ENCODE data around the gene PDE11A.

DNA sequence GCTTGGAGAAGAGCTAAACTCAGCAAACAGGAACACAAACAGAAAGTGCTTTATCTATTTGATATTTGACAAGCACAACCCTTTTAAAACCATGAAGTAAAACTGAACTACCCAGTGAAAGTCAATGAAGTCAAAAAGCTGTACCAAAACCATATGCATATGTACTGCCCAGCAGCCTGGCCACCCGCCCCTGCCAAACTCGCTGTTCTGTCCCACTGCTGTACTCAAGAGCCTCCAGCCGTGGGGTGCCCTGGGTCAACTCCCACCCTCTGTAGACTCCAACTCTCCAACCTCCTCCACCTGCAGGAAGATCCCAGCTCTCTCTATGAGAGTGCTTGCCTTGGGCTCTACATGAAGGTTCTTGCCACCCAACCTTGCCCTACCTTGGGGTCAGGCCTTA, 411.8 kb downstream of the PDE11A start:
- TF ChIP-seq ZNF565 (CRISPR knock-in tag; conservative IDR thresholded peaks at IDR 0.05; ENCODE audit: low read depth) (no peak), PPARA (CRISPR knock-in tag; IDR thresholded peaks at IDR 0.05; ENCODE audit: borderline replicate concordance) (no peak), ESRRG (CRISPR knock-in tag; IDR thresholded peaks at IDR 0.05) (no peak), ZFP30 (CRISPR knock-in tag; IDR thresholded peaks at IDR 0.05) (no peak), ZFP3 (CRISPR knock-in tag; IDR thresholded peaks at IDR 0.05) (no peak), ARNTL (CRISPR knock-in tag; IDR thresholded peaks at IDR 0.05; ENCODE audit: borderline replicate concordance, low read depth) (no peak), ZNF70 (CRISPR knock-in tag; IDR thresholded peaks at IDR 0.05) (no peak), ZNF8 (CRISPR knock-in tag; IDR thresholded peaks at IDR 0.05) (no peak)
- TF ChIP-seq, protein P1, sequence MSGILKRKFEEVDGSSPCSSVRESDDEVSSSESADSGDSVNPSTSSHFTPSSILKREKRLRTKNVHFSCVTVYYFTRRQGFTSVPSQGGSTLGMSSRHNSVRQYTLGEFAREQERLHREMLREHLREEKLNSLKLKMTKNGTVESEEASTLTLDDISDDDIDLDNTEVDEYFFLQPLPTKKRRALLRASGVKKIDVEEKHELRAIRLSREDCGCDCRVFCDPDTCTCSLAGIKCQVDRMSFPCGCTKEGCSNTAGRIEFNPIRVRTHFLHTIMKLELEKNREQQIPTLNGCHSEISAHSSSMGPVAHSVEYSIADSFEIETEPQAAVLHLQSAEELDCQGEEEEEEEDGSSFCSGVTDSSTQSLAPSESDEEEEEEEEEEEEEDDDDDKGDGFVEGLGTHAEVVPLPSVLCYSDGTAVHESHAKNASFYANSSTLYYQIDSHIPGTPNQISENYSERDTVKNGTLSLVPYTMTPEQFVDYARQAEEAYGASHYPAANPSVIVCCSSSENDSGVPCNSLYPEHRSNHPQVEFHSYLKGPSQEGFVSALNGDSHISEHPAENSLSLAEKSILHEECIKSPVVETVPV (CRISPR knock-in tag; IDR thresholded peaks at IDR 0.05) = no peak
- TF ChIP-seq, protein P2, sequence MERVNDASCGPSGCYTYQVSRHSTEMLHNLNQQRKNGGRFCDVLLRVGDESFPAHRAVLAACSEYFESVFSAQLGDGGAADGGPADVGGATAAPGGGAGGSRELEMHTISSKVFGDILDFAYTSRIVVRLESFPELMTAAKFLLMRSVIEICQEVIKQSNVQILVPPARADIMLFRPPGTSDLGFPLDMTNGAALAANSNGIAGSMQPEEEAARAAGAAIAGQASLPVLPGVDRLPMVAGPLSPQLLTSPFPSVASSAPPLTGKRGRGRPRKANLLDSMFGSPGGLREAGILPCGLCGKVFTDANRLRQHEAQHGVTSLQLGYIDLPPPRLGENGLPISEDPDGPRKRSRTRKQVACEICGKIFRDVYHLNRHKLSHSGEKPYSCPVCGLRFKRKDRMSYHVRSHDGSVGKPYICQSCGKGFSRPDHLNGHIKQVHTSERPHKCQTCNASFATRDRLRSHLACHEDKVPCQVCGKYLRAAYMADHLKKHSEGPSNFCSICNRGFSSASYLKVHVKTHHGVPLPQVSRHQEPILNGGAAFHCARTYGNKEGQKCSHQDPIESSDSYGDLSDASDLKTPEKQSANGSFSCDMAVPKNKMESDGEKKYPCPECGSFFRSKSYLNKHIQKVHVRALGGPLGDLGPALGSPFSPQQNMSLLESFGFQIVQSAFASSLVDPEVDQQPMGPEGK (CRISPR knock-in tag; IDR thresholded peaks at IDR 0.05; ENCODE audit: borderline replicate concordance) = no peak
- TF ChIP-seq, protein P3, sequence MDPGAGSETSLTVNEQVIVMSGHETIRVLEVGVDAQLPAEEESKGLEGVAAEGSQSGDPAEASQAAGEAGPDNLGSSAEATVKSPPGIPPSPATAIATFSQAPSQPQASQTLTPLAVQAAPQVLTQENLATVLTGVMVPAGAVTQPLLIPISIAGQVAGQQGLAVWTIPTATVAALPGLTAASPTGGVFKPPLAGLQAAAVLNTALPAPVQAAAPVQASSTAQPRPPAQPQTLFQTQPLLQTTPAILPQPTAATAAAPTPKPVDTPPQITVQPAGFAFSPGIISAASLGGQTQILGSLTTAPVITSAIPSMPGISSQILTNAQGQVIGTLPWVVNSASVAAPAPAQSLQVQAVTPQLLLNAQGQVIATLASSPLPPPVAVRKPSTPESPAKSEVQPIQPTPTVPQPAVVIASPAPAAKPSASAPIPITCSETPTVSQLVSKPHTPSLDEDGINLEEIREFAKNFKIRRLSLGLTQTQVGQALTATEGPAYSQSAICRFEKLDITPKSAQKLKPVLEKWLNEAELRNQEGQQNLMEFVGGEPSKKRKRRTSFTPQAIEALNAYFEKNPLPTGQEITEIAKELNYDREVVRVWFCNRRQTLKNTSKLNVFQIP (CRISPR knock-in tag; IDR thresholded peaks at IDR 0.05; ENCODE audit: borderline replicate concordance, low read depth) = no peak
